Heart right ventricle (tissue), 16 donors: ENCODE data around the gene PHC2. TPM values are rescaled to one million over a fixed set of nuclear protein-coding genes. Genes with fewer than 3 reads are reported as not detected.

Experiments used
- ATAC-seq, 8 donors: fragments of 200-7000 bp; cut with Tn5 transposase; one replicate each; pipeline ENCODE4 v1.9.1; 2020; ENCODE audit warnings: mild to moderate bottlenecking in 8 of 8, moderate library complexity in 8 of 8, moderate number of reproducible peaks in 1 of 8
- DNase-seq, 2 donors: peaks; one replicate each; pipeline ENCODE4 v3.0.0-alpha.2; 2020
- H3K27ac ChIP-seq, 10 donors: fragments of 200-600 bp; sonication (generic) in 2 of 10; one replicate each; pipeline versions ENCODE4 v1.5.0 to v1.8.0; 2020 to 2022; ENCODE audit warnings: mild to moderate bottlenecking in 3 of 10
- H3K27me3 ChIP-seq, 7 donors: fragments of 200-600 bp; one replicate each; pipeline ENCODE4 v1.8.0; 2021 to 2022; ENCODE audit warnings: mild to moderate bottlenecking in 2 of 7
- H3K36me3 ChIP-seq, 9 donors: fragments of 200-600 bp; sonication (generic) in 1 of 9; one replicate each; pipeline versions ENCODE4 v1.5.0 to v1.8.0; 2020 to 2022; ENCODE audit warnings: mild to moderate bottlenecking in 2 of 9
- H3K4me1 ChIP-seq, 9 donors: fragments of 200-600 bp; sonication (generic) in 1 of 9; one replicate each; pipeline versions ENCODE4 v1.5.0 to v1.8.0; 2020 to 2022; ENCODE audit warnings: mild to moderate bottlenecking in 4 of 9
- H3K4me3 ChIP-seq, 10 donors: fragments of 200-600 bp; sonication (generic) in 2 of 10; one replicate each; pipeline versions ENCODE4 v1.5.0 to v1.8.0; 2020 to 2022; ENCODE audit warnings: mild to moderate bottlenecking in 7 of 10, moderate library complexity in 2 of 10
- H3K9me3 ChIP-seq, 11 donors: fragments of 200-600 bp in 10 of 11; sonication (generic) in 2 of 11; one replicate each; pipeline versions ENCODE4 v1.5.0 to v1.8.0; 2013 to 2022; ENCODE audit warnings: mild to moderate bottlenecking in 2 of 11, control low read depth in 1 of 11, moderate library complexity in 1 of 11
- CTCF ChIP-seq, 9 donors: fragments of 200-600 bp; sonication (generic) in 2 of 9; IDR thresholded peaks; one replicate each; pipeline versions ENCODE4 v1.5.0 to v1.8.0; 2021 to 2022; ENCODE audit warnings: antibody characterized with exemption in 9 of 9, mild to moderate bottlenecking in 5 of 9, moderate library complexity in 1 of 9
- WGBS, 2 donors: extraction: QIAGEN DNeasy Blood & Tissue Kit; methylation state at CpG; one replicate each; pipeline ENCODE4 v1.1.7; 2013; ENCODE audit warnings: inconsistent platforms in 1 of 2; 5-methylcytosine and 5-hydroxymethylcytosine counted together
- intact Hi-C, 10 donors: fragments of 100-400 bp; cut with DNase I; formaldehyde crosslinking; loops; one replicate each; pipeline versions ENCODE4 v1.11.1 to v1.14.2; 2022
- polyA plus RNA-seq, 2 donors: library from polyadenylated mRNA; stranded (reverse); fragments of 200-250 nt; gene quantifications; one replicate each; pipeline ENCODE4 v1.2.3, GENCODE V29; 2013
- total RNA-seq, 10 donors: library from RNA; stranded (reverse); fragmentation: NEBNext Ultra II Directional in 3 of 10; extraction: Animal tissue kit (Norgen Biotek cat#: 25700) in 3 of 10; gene quantifications; one replicate each; pipeline versions ENCODE4 v1.2.1 to v1.2.4, GENCODE V29; 2021 to 2023
- donor health status: Arrhythmogenic right ventricular cardiomyopathy.
- donor health status: ischemic (EF 13 %, LVEDD 7.1; RV severe dilation, severe dysfunction).
- donor health status: healthy with polysubstance abuse.
- donor health status: DM: no; HTN: yes; CAD: no.
- donor health status: DM: no; HTN: no; CAD: no.
- donor health status: ischemic (EF 25% LVEDD 6.9; RV normal size, moderate dysfunction).
- donor health status: ischemic (EF 25% LVEDD 5.7; RV mildly dilated, moderate dysfunction).
- donor health status: healthy.
- donor health status: DM: yes; HTN: yes; CAD: no.
- donor health status: Ischemic cardiomyopathy.
- donor health status: ischemic (EF 35%, LVEDD 5.7; RV mildly dilated, moderate dysfunction).
- donor health status: nonischemic (EF 11% LVEDD 7.7; RV severe dilation, severe dysfunction).
- donor health status: DM: yes; HTN: yes; CAD: no.
- donor health status: PGD.
- donor health status: ischemic (EF 29% LVEDD 5.4; RV normal size, mild dysfunction).
- donor health status: nonischemic (EF 23%, LVEDD 6.1; RV moderate dilation, normal function).

The PHC2 gene
- total and polyA plus RNA-seq, 12 donors, result 81.2 to 136 (median 99.3) TPM

- ATAC-seq, result peak in 5 of 8 donors; percentile 23 to 44 (median 33)
- peaks cover 4 to 31% (median 15%) of the 10 kb centered on the region in 9 donors for H3K4me1 ChIP-seq
- H3K27me3 ChIP-seq, result no peaks in the 10 kb centered on the region
- TF ChIP-seq CTCF (IDR thresholded peaks at IDR 0.05), result no peak
- no peaks in the 10 kb centered on the region for H3K36me3 ChIP-seq
- intact Hi-C loops, result loop anchor here in 1 of 10 donors (10.0 kb wide), 1 partner anchor 218 kb away; no protein-coding TSS in a partner anchor
- no peaks in the 10 kb centered on the region for H3K9me3 ChIP-seq
- WGBS, 2 donors, result 40 to 57% methylated on average over 4 of the region's 4 CpGs
- H3K27ac ChIP-seq, result peak overlapping the region in 4 of 10 donors; percentile 9 to 51 (median 29)
- H3K4me3 ChIP-seq, result no peak overlapping the region
- no peak for DNase-seq
These were observed 12.3 kb upstream of the PHC2 start for GRCh38 chr1:33443080-33443704.

GRCh38 chr1:33442141-33442540 is 11.2 kb upstream of the PHC2 start:
- no peak overlapping the region for H3K27ac ChIP-seq
- H3K4me3 ChIP-seq, result no peak overlapping the region
- WGBS, 2 donors, result 87 to 96% methylated on average over 1 of the region's 1 CpG
- no peaks in the 10 kb centered on the region for H3K27me3 ChIP-seq
- H3K36me3 ChIP-seq, result no peaks in the 10 kb centered on the region
- no peak for DNase-seq
- TF ChIP-seq CTCF (IDR thresholded peaks at IDR 0.05), result no peak
- H3K4me1 ChIP-seq, result peaks cover 4 to 31% (median 15%) of the 10 kb centered on the region in 9 donors
- intact Hi-C loops, result loop anchor here in 1 of 10 donors (10.0 kb wide), 1 partner anchor 217 kb away; no protein-coding TSS in a partner anchor
- no peaks in the 10 kb centered on the region for H3K9me3 ChIP-seq
- no peak for ATAC-seq

- ATAC-seq, result no peak
- Histone ChIP-seq H3K27ac (no peak overlapping the region), H3K9me3 (no peaks in the 10 kb centered on the region), H3K4me3 (no peak overlapping the region), H3K27me3 (no peaks in the 10 kb centered on the region), H3K4me1 (peaks cover 4 to 37% (median 15%) of the 10 kb centered on the region in 9 donors), H3K36me3 (no peaks in the 10 kb centered on the region)
- TF ChIP-seq CTCF (IDR thresholded peaks at IDR 0.05), result no peak
- WGBS, 2 donors, result 78 to 84% methylated on average over 6 of the region's 6 CpGs
- intact Hi-C loops, result loop anchor here in 1 of 10 donors (10.0 kb wide), 1 partner anchor 216 kb away; no protein-coding TSS in a partner anchor
- no peak for DNase-seq
These were observed 10.3 kb upstream of the PHC2 start for GRCh38 chr1:33441088-33441745.

- DNase-seq (no peak), ATAC-seq (no peak)
- Histone ChIP-seq H3K27me3 (no peaks in the 10 kb centered on the region), H3K4me3 (no peak overlapping the region), H3K27ac (no peak overlapping the region), H3K36me3 (no peaks in the 10 kb centered on the region), H3K9me3 (no peaks in the 10 kb centered on the region), H3K4me1 (peaks cover 5 to 46% (median 22%) of the 10 kb centered on the region in 9 donors)
- WGBS, 2 donors, result 26 to 35% methylated on average over 1 of the region's 1 CpG
- intact Hi-C loops, result loop anchor here in 5 of 10 donors (10.0 kb wide), 4 partner anchors 55 to 345 kb away; no protein-coding TSS in a partner anchor
- TF ChIP-seq CTCF (IDR thresholded peaks at IDR 0.05), result no peak
These were observed 8.8 kb upstream of the PHC2 start for GRCh38 chr1:33439662-33440061.
